Erythroblast (primary cell): ENCODE measurements around the gene CENPC.
"Not testable (repeated sequence)": the region's sequence is repeated elsewhere in the genome, so short reads cannot be mapped to it uniquely, and the experiment has no call there.

ENCODE experiments used
- GATA1 ChIP-seq: IDR thresholded peaks from 2 replicates; pipeline ENCODE4 v1.6.1; 2011; ENCODE audit warnings: low read depth, mild to moderate bottlenecking, control low read depth, low read length, moderate library complexity
- POLR2A ChIP-seq: IDR thresholded peaks from 2 replicates; pipeline ENCODE4 v1.6.1; 2011; ENCODE audit warnings: mild to moderate bottlenecking, low read length

DNA sequence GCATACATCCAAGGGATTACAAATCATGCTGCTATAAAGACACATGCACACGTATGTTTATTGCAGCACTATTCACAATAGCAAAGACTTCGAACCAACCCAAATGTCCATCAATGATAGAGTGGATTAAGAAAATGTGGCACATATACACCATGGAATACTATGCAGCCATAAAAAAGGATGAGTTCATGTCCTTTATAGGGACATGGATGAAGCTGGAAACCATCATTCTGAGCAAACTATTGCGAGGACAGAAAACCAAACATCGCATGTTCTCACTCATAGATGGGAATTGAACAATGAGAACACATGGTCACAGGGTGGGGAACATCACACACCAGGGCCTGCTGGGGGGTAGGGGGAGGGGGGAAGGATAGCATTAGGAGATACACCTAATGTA is 12.9 kb downstream of the CENPC start:
- TF ChIP-seq POLR2A, GATA1: not testable (repeated sequence)
